Spleen (tissue), 7 donors: ENCODE data around the gene ABCA7.

Experiments used
- POLR2A ChIP-seq, 3 donors: fragments of 450-650 bp; IDR thresholded peaks; one replicate each; pipeline ENCODE4 v1.5.1; 2017; ENCODE audit warnings: antibody characterized with exemption in 3 of 3, mild to moderate bottlenecking in 1 of 3
- TF ChIP-seq, protein P1 (sequence below), 11 experiments: fragments of 200-600 bp in 7 of 11; fragments of 450-650 bp in 4 of 11; sonication (generic) in 4 of 11; IDR thresholded peaks in 8 of 11; conservative IDR thresholded peaks in 3 of 11; 1 replicate in 7 of 11; 2 replicates in 4 of 11; pipeline versions ENCODE4 v1.4.0 to v1.8.0; 2016 to 2021; ENCODE audit warnings: antibody characterized with exemption in 11 of 11, inconsistent platforms in 4 of 11, mild to moderate bottlenecking in 1 of 11
- donor health status: DM: no; HTN: no; CAD: no; lungs with moderate emphysema.
- donor health status: DM: no; HTN: no; CAD: no.
- donor health status: DM: no; HTN: no; CAD: no.

- TF ChIP-seq POLR2A (IDR thresholded peaks at IDR 0.05), result no peak
- TF ChIP-seq, protein P1, sequence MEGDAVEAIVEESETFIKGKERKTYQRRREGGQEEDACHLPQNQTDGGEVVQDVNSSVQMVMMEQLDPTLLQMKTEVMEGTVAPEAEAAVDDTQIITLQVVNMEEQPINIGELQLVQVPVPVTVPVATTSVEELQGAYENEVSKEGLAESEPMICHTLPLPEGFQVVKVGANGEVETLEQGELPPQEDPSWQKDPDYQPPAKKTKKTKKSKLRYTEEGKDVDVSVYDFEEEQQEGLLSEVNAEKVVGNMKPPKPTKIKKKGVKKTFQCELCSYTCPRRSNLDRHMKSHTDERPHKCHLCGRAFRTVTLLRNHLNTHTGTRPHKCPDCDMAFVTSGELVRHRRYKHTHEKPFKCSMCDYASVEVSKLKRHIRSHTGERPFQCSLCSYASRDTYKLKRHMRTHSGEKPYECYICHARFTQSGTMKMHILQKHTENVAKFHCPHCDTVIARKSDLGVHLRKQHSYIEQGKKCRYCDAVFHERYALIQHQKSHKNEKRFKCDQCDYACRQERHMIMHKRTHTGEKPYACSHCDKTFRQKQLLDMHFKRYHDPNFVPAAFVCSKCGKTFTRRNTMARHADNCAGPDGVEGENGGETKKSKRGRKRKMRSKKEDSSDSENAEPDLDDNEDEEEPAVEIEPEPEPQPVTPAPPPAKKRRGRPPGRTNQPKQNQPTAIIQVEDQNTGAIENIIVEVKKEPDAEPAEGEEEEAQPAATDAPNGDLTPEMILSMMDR (IDR thresholded peaks at IDR 0.05 in 8 of 11, conservative IDR thresholded peaks at IDR 0.05 in 3 of 11), result no peak
These were observed 33.4 kb downstream of the ABCA7 start for GRCh38 chr19:1073063-1073955.
